Hippocampal formation (tissue), 2 donors: ENCODE data around the gene BDNF.
"Not testable (repeated sequence)": the region's sequence is repeated elsewhere in the genome, so short reads cannot be mapped to it uniquely, and the experiment has no call there.

ENCODE experiments used
- DNase-seq, 2 donors: peaks; one replicate each; lab custom pipeline; 2025; lab: John Stamatoyannopoulos, UW

Gene BDNF

DNA sequence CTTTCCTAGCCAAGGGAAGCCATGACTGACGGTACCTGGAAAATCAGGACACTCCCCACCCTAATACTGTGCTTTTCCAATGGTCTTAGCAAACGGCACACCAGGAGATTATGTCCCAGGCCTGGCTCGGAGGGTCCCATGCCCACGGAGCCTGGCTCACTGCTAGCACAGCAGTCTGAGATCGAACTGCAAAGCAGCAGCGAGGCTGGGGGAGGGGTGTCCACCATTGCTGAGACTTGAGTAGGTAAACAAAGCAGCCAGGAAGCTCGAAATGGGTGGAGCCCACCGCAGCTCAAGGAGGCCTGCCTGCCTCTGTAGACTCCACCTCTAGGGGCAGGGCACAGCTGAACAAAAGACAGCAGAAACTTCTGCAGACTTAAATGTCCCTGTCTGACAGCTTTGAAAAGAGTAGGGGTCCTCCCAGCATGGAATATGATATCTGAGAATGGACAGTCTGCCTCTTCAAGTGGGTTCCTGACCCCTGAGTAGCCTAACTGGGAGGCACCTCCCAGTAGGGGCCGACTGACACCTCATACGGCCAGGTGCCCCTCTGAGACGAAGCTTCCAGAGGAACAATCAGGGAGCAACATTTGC is 34.6 kb downstream of the BDNF start:
- not testable (repeated sequence) for DNase-seq

GRCh38 chr11:27663326-27663725 is 36.9 kb downstream of the BDNF start:
- no peak for DNase-seq

DNA sequence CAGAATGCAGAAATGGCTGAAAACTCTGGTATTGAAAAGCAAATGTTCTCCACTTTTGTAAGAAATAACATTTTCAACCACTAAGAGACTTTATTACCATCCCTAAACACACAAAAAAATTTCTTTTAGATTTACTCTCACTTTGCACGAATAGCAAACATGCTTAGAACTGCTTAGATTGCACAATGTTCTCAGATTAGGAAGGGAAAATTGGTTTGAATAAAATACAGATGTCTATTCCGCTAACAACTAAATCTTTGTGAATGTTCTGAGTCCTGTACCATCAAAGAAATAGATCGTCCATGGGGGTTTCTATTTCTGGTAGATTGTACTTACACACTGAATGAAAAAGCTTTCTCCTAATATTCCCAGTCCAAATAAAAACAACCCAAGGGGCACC is 40.1 kb downstream of the BDNF start:
- DNase-seq = no peak

DNA sequence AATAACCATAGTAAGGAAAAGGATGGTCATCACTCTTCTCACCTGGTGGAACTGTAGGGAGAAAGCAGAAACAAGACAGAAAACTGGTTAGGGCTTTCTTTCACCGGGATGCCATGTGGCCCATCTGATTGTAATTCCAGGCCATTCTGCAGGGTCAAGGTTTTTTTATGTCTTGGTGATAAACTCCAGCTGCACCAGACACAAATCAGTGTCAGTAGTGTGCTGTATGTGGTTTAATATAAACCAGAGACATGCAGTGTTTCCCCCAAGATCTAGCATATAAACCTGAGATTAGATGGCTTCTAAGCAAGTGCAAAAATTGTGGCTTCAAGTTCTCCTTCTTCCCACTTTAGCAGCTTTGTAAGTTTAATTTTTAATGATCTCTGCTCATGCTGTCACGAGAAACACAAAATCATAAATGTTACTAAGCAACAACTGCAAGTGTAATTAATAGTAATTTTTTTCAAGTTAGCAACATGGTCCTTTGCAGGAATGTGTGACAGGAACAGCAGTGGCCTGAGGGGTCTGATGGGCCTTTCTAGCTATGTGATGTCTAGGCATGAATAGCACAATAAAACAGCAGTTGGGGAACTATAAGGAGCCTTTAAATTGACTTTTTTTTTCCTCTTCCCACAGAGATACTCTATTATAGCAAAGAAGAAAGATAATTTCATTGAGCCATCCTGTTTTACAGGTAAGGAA is 41.6 kb downstream of the BDNF start:
- no peak for DNase-seq

GRCh38 chr11:27656806-27657483 is 43.3 kb downstream of the BDNF start:
- no peak for DNase-seq

DNA sequence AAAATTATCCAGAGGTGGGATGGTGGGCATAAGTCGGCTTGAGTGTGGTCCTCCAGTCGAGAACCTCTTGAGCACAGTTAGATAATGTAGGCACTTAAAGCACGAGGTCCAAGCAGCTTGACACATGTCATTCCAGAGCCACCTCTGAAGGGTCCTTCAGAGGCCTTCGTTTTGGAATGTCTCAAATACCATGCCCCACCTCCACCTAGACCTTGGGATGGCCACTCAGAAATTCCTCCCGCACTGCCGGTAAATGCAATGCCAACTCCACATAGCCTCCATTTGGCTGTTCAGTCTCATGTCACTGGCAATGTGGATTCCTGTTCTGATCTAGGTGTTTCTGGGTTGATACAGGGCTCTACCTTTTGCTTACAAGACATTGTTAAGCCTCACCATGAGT is 43.9 kb downstream of the BDNF start:
- DNase-seq = no peak

DNA sequence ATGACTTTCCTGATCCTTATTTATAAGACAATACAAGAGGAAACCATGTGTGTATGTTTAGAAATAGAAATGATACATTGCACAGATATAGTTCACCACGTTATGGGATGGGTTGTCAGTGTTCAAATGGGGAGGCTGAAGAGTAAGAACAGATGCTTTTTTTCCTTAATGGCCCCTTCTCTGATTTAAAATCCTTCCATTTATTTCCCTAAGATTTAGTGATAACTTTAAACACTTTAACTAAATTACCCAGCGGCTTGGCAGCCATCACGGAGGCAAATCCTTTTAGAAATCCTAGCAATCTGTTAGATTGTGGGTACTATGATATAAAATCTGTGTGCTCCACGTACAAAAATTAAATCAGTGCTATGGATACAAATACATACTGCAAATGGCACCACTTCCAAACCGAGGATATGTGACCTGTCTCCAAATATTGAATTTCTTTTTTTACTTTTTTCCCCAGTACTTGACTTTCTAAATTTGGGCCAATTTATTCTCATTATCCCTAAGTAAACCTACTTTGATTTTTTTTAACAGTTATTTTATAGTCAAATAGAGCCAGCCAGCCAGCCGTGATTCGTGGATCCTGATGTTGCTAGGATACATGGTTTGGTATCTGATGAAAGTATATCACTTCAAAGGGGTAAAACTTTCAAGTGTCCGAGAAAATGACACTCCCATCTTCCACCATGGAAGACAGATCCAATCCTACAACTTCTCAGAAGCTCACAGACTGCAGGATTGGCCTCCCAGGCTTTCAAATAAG is 46.1 kb downstream of the BDNF start:
- no peak for DNase-seq

- no peak for DNase-seq
These were observed 48.5 kb downstream of the BDNF start for GRCh38 chr11:27651711-27652110.

GRCh38 chr11:27650988-27651387 is 49.3 kb downstream of the BDNF start:
- DNase-seq = no peak

DNA sequence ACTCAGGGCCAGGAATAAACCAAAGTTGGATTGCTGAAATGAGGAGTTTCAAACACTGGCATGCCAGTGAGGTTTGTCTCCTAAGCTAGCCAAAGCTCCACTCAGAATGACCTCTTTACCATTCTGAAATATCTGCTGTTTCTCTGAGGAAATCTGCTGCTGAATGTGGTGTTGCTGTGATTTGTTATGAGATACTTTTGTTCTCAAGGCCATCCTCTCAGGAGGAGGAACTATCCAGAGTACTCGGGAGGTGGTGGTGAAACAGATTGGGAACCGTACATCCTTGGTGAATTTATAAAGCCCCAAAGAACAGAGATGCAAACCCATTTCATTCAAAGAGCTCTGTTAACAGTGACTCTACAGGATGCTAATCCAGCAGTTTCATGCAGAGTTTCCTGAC is 50.5 kb downstream of the BDNF start:
- no peak for DNase-seq

GRCh38 chr11:27648840-27649239 is 51.4 kb downstream of the BDNF start:
- no peak for DNase-seq

- DNase-seq = no peak
These were observed 54.0 kb downstream of the BDNF start for GRCh38 chr11:27646051-27646818.

- no peak for DNase-seq
These were observed 57.3 kb downstream of the BDNF start for GRCh38 chr11:27642954-27643353.

DNA sequence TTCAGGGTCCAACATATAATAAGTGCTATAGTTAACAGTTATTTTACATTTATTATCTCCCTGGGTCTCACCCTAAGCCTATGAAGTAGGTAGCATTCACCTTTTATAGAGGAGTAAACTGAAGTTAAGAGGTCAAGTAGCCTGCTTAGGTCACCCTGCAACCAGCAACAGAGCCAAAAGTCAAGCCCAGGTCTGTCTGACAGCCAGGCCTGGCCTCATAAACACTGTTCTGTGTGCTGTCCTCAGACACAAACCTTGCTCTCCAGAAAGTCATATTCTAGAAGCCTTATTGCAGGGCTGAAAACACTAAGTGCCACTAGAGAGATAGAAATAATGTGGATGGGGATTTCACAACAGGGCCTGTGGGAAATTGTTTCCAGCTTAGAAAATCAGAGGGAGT is 59.3 kb downstream of the BDNF start:
- no peak for DNase-seq

DNA sequence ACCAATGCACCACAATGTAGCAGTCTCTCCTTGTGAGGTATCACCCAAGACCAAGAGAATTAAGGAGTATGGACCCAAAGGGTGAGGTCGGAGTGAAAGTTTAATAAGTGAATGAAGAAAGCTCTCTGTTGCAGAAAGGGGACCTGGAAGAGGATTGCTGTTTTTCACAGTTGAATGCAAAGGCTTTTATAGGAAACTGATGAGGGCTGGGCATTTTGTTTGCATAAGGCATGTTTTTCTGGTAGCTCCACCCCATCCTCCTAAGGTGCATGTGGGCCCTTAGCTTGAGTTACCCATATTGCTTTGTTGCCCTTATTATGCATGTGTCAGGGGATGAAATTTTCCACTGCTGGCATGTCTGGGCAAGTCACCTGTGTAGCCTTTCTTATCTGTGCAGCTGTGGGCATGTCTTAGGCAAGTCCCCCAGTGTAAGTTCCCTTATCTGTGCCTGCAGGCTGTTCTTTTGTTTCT is 64.7 kb downstream of the BDNF start:
- DNase-seq = no peak

- DNase-seq = not testable (repeated sequence)
These were observed 65.5 kb downstream of the BDNF start for GRCh38 chr11:27634776-27635175.

DNA sequence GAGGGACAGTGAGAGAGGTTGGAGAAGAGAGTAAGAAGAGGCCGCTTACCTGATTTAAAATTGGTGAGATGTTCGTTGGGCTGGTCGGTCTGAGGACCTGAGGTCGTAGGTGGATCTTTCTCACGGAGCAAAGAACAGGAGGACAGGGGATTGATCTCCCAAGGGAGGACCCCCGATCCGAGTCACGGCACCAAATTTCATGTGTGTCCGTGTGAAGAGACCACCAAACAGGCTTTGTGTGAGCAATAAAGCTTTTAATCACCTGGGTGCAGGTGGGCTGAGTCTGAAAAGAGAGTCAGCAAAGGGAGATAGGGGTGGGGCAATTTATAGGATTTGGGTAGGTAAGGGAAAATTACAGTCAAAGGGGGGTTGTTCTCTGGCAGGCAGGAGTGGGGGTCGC is 66.0 kb downstream of the BDNF start:
- not testable (repeated sequence) for DNase-seq

- not testable (repeated sequence) for DNase-seq
These were observed 71.2 kb downstream of the BDNF start for GRCh38 chr11:27629023-27629422.

DNA sequence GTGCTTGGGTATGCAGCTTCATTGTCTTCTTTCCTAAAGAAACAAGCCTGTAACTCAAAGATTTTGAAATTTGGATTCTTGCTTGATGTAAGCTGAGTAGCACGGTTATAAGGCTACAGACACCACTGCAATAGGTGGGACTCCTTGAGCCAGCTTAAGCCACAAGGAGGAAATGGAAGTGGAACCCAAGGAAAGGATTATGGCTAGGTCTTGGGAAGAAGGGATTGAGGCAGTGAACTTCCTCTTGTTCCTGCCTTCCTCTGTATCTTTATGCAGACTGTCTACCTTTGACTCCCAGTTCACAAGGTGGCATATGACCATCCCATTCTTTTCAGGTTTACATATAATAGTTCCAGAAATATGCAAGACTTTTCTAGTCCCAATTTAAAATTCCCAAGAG is 72.3 kb downstream of the BDNF start:
- no peak for DNase-seq

GRCh38 chr11:27626938-27627586 is 73.2 kb downstream of the BDNF start:
- no peak for DNase-seq

GRCh38 chr11:27626269-27626937 is 73.9 kb downstream of the BDNF start:
- no peak for DNase-seq
